Measurements from ENCODE around the gene TAS2R5.
"Not testable (repeated sequence)": the region's sequence is repeated elsewhere in the genome, so short reads cannot be mapped to it uniquely, and the experiment has no call there.

TAS2R5 gene

GRCh38 chr7:141789917-141790316 lies at the start of gene TAS2R5:
TAS2R5 (plus strand) TSS chr7:141790217; CDS start chr7:141790362, 145 bp downstream.
- DNase-seq (ENCODE audit: low spot score) = no peak

DNA sequence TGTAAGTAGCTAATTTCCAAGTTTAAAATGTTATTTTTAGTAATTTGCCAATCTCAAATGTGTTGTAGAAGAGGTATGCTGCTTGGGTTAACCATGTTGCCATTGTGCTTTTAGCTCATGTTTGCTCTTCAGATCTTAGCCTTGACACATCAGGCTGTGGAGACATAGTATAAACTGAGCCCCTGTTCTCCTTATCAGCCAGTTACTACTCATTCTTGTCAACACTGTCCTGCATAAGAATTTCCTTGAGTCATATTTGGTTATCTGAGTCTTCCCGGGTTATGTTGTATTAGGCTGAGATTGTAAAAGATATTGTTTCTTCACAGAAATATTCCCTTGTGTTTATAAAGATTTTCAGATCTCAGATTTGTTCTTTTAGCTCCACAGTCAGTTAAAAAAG lies 47.8 kb upstream of the TAS2R5 start:
- DNase-seq (ENCODE audit: low spot score) = no peak

DNA sequence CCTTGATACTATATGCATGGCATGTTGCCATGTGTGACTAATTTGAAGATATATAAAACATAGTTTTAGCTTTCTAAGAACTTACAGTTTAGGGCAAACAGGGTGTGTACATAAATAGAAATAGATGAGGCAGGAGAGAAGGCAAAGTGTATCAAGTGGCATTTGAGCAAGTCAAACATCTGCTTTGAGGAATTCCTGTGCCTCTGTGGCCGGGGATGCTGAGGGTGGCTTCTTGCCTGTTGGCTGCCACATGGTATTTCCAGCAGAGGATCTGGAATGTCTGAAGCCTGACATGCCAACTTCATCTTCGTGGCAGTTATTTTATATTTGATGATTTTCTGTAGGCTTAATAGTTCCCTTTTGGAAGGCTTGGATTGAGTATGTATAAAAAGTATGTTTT lies 45.9 kb upstream of the TAS2R5 start:
- no peak for DNase-seq (ENCODE audit: low spot score)

DNA sequence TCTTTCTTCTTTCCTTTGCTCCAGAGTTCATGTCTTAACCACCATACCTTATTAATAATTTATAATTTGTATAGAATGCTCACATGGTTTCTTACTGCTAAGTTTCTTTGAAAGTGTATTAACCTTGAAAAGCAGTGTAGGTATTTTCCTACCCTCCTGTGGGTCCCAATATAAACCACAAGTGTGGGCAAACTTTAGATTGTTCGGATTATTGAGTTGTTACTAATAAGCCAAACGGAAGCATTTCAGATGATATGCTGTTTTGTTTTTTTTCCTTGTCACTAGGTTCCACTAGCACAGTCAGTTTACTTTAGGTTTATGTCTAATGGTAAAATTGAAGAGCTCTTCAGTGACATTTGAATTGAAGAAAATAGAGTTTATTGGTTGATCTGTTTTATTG lies 41.6 kb upstream of the TAS2R5 start:
- DNase-seq (ENCODE audit: low spot score) = no peak

- not testable (repeated sequence) for DNase-seq (ENCODE audit: low spot score)
Observed at GRCh38 chr7:141751904-141752303, 38.1 kb upstream of the TAS2R5 start.

DNA sequence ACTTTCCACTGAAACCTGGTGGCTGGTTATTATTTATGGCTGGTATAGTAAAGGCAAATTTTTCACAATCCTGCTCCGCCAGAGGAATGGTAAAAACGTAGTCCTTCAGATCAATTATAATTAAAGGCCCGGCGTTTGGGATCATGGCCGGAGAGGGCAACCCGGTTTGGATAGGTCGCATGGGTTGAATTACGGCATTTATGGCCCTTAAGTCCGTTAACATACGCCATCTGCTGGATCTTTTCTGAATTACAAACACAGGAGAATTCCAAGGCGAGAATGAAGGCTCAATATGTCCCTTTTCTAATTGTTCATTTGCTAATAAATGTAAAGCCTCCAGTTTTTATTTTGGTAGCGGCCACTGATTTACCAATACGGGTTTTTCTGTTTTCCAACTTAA lies 37.4 kb upstream of the TAS2R5 start:
- DNase-seq (ENCODE audit: low spot score) = no peak

- DNase-seq (ENCODE audit: low spot score) = no peak
Observed at GRCh38 chr7:141754939-141755338, 35.1 kb upstream of the TAS2R5 start.

DNA sequence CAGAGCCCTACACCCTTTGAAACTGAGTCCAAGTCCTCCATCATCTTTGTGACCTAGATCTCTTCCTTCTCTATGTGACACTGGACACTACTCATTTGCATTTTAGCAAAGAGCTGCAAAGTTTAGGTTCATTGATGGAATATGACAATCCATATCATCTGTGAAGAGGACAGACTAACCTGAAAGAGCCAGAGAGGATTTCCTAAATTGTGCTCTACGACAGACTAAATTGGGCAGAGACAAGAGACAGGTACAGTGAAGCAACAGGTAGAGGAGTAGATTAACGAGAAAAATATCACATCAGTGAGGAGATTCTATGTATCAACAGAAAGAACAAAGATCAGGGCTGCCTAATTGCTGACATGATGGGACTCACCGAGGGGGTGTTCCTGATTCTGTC lies 26.2 kb upstream of the TAS2R5 start, which contains the start of gene TAS2R3:
TAS2R3 (plus strand) TSS at position 301 of the 400 bp plus-strand sequence; CDS start at position 363, 62 bp downstream.
- no peak for DNase-seq (ENCODE audit: low spot score)

GRCh38 chr7:141770083-141770583 lies 19.9 kb upstream of the TAS2R5 start:
- not testable (repeated sequence) for DNase-seq (ENCODE audit: low spot score)

- DNase-seq (ENCODE audit: low spot score) = no peak
Observed at GRCh38 chr7:141776374-141776773, 13.6 kb upstream of the TAS2R5 start, which contains the start of gene TAS2R4. TAS2R4 (plus strand) TSS chr7:141776674; CDS start chr7:141778489, 1,815 bp downstream.

DNA sequence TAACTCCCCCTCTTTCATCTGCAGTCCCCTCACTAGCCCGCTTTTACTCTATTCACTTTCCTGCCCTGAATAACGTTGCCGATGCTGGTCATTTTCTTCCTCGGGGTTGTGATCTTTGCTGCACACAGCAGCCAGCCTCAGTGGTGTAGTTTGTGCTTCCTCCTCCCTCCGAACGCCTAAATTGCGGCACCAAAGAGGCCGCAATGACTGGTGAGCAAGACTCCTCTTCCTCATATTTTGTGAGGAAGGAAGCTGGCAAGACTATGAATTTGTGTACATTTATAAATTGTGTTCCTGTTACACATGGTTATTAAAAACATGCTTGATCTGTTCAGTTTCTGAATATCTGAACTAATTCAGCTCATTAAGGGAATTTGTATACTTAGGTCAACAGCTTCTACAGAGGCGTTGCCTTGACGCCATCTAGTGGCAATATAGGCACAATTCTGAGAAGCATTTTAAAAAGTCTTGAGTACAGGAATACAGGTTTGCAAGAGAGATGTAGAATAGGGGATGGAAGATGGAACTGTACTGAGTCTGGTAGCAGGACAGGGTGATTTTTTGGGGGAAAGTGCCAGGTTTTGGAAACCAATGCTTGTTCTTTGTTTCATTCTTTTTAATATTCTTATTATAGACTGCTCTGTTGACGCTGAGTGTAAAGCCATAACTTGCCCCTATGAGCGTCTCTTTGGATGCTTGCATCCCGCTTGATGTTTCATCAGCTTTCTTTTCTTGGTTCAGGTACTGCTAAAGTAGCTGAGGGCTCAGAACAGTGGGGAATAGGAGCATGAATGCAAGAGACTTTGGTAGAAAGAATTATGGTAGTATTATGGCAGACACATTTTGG lies 4.1 kb upstream of the TAS2R5 start:
- DNase-seq (ENCODE audit: low spot score) = peak; percentile 52

DNA sequence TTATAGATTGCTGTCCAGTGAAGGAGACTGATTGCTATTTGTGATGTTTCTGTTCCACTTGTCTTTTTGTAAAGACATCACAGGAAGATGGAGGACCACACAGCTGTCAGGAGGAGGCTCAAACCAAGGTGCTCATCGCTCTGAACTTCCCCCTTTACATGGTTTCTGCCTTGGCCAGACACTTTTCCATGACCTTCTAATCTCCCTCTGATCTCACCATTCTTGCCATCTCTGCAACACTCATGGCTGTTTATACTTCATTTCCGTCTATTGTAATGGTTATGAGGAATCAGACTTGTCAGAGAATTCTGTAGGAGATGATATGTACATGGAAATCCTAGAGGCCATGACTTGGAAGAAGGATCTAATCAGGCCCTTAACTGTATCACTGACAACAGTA lies 1.7 kb upstream of the TAS2R5 start:
- DNase-seq (ENCODE audit: low spot score) = no peak

GRCh38 chr7:141792526-141792925 lies 2.5 kb downstream of the TAS2R5 start:
- DNase-seq (ENCODE audit: low spot score) = no peak

DNA sequence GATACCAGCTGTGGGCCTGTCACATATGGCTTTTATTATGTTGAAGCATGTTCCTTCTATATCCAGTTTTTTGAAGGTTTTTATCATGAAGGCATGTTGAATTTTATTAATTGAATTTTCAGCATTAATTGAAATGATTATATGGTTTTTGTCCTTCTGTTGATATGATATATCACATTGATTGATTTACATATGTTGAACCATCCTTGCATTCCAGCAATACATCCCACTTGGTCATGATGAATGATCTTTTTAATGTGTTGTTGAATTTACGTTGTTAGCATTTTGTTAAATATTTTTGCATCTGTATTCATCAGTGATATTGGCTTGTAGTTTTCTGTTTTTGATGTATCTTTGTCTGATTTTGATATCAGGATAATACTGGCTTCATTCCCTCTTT lies 30.1 kb downstream of the TAS2R5 start:
- no peak for DNase-seq (ENCODE audit: low spot score)

- DNase-seq (ENCODE audit: low spot score) = not testable (repeated sequence)
Observed at GRCh38 chr7:141822432-141822831, 32.4 kb downstream of the TAS2R5 start.

DNA sequence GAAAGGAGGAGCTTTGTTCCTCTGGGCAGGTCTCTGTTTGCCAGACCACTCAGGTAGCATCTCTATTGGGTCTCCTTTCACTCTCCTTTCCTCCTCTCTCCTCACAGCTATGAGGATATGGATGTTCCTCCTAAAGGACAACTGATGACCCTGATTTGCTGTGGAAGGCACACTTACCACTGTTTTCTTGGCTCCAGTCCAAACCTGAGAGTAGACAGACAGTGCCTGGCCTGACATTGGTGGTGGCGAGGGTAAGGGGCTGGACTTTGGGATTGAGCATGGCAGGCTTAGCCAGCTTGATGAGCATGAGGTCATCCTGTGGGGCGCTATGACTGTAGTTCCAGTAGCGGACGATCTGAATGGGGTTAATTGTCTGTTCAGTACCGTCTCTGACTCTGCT lies 47.7 kb downstream of the TAS2R5 start:
- DNase-seq (ENCODE audit: low spot score) = no peak

DNA sequence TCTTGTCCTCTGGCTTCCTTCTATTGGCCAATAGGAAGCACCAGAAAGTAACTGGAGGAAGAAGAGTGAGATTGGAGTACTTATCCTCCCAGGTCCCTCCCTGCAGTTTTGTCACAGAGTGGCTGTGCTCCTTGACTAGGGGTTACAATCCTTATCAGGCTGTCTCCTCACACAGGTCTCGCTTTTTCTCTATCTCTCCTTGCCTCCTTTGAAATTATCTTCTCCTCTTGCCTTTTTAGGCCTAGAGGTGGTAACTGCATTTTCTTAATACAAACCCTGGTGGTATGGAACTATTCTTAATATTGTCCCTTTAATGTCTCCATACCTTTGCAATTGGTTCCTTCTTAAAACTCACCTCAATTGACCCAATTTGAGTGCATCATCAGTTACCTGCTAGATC lies 48.6 kb downstream of the TAS2R5 start:
- no peak for DNase-seq (ENCODE audit: low spot score)

DNA sequence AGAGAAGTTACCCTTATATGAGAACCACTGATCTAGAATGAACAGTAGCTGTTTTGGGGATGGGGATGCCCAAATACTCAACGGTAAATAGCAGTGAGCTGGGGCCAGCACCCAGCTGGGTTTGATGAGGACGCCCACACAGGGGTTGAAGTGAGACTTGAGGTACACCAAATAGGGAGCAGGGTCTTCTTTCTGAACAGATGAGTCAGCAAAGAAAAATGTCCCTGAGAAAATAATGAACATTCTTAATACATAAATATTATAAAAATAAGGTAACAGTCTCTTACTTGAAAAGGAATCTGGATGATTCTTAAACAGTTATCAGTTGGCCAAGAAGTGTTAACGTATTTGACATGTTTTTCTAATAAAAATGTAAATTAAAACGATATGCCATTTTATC lies 49.2 kb downstream of the TAS2R5 start:
- DNase-seq (ENCODE audit: low spot score) = no peak

DNA sequence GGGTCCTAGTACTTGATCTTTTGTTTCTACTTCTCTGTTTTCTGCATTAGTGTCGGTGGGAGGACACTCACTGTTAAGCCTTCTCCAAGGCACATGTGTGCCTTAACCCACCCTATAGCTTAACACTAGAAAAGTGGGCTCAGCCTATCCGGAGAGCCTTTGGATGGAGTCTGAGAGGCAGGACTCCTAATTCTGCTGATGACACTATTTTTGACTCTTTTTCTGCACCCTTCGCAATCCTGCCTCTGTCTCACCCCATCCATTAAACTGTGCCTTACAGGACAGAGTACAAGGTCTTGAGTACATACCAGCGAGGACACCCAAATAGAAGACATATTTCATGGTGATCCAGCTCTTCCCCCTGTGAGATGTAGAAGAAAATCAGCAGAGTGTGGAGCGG lies 50.7 kb downstream of the TAS2R5 start:
- no peak for DNase-seq (ENCODE audit: low spot score)

Measured in CD4-positive, alpha-beta T cell treated with Interleukin-15 for 4 hours (primary cell).